GM19239 (cell line): ENCODE results near the gene TBC1D14.
A peak's percentile ranks its signal among the peaks of the same experiment; 100 is the strongest.

ENCODE experiments used
- DNase-seq: peaks from one replicate; pipeline ENCODE4 v3.0.0; 2011; ENCODE audit warnings: low spot score; ENCODE audit not compliant: insufficient read length
- FAIRE-seq: peaks from 2 replicates; lab custom pipeline; 2011; peaks lifted over from hg19 to GRCh38; lab: Jason Lieb, UNC

TBC1D14 gene

DNA sequence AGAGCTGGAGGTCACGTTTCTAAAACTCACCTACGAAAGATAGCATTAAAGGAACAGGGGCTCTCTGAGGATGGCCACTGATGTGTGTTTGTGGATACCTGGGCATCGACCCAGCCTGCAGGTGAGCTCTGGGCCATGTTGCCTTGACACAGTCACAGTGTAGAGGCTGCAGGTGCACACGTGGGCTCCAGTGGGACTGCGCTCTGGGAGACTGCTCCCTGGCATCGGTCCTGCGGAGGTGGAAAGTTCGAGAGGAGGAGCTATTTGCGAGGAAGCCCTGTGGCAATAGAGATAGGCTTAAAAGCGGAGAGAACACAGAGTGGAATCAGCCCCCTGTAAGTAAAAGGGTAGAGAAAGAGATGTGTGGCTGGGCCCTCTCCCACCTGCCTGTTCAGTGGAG lies 121.2 kb downstream of the TBC1D14 start:
- no peak for FAIRE-seq

DNA sequence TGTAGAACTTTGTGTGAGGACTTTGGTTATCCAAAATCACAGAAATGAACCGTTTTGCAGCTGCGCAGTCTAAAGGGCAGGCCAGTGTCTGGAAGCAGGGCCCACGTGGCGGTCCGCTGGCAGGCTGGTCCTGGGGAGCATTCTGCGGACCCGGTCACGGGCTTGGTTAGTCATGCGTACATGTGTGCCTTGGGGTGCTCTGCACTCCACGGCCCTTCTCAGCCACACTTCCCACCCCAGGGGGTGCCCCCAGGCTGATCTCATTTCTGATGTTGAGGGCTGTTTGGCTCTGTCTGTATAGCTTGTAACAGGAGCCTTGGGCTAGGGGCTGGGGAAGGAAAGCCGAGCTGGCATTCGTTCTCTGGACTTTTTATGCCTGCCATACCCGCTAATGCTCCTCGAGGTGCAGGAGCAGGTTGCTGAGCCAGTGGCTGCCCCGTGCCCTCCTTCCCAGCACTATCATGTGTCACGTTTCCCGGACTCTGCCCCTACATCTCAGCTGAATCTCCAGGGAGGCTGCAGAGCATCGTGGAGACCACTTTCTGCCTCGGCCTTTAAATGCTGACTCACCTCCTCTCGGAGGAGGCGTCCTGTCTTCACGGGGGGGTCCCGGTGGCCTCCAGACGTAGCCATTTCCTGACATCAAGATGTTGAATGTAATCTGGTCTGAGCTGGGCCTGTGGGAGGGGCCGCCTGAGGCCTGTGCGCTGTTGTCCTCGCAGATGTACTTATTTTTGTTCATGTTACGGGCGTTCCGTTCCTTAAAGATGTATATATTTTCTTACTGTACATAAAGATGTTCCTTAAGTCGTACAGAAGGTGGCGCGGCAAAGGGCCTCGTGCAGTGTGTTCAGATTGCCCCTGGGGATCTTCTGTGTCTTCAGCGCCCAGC lies 122.2 kb downstream of the TBC1D14 start:
- FAIRE-seq (no peak), DNase-seq (no peak)

More for the DNA sequence above, 121.2 kb downstream of the TBC1D14 start:
- DNase-seq: no peak

DNA sequence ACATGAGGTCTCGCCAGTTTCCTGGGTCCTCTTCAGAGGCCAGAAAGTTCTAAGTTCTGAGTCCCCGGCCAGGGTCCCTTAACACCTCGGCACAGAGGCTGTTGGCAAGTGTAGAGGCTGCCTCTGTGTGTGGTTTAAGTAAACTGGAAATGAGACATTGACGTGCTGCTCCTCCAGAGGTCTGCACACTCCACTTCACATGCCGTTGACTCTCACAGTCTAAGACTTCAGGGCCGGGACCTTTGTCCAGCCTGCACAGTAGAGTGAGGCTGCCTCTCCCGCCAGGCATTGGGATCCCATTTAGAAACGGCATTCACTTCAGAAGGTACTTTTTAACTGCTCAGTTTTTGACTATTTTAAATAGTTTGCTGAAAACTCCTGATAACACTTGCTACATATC lies 123.0 kb downstream of the TBC1D14 start:
- no peak for DNase-seq
- no peak for FAIRE-seq

DNA sequence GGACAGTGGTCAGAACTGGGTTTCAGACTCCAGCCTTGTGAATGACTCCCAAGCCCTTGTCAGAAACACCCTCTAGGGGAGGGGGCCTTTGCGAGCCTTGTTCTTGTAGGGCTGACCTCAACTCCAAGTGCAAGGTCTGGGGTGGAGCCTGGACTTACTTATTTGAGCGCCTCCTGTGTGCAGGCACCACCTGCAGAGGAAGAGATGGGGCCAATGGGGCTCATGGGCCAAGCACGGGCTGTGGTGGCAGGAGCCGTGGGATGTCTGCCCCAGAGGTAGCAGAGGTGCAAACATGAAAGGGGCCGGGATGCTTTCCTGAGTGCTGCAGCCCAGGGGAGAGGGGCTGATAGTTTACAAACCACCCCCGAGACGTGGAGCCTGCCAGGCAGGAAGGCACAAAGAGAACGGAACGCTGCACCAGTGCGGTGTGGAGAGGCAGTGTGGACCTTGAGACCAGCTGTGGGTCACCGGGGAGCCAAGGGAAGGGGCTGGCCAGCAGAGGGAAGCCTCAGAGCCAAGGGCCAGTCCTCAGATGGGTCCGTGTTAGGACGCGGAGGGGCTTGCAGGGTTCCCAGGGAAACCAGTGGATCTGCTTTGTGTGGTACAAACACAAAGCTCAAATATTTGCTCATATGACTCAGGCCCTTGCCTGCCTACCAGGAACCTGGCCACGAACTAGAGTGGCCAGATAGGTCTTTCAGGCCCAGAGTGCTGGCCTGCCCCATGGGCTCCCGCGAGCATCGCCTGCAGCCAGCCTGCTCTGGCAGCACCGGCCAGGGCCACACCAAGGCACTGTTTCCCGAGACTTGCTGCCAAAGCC lies 124.8 kb downstream of the TBC1D14 start:
- DNase-seq: no peak
- FAIRE-seq: no peak

DNA sequence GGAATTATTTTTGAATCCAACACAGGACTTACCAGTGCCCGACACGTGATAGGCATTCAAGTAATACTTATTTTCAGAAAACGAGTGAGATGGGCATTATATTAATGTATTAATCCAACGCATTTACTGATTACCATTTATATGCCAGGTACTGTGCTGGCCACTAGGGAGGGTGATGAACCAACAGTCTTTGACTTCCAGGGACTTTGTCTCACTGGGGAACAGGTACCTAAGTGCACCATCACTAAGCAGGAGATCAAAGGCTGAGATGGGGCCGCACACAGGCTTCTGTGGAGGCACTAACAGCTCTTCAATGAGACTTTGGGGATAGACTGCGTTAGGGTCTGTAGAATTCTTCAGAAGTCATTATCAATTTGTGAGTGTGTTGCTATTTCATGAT lies 127.8 kb downstream of the TBC1D14 start:
- DNase-seq (no peak), FAIRE-seq (no peak)

DNA sequence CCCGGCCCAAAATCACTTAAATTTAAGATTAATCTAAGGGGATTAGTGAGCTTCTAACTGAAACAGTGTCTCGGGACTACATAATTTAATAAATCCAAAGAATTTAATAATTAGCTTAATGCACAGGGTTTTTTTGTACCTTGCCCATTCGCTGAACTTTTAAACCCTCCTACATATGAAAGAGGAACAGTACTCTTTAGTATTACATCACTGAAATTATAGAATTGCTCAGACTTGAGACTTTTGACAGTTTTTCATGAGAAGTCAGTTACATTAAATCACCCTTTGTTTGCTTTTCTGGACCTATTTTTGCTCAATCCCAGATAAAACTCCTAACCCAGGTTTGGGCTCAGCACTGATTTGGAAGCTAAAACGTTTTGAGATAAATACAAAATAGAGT lies 131.1 kb downstream of the TBC1D14 start:
- FAIRE-seq (no peak), DNase-seq (no peak)

DNA sequence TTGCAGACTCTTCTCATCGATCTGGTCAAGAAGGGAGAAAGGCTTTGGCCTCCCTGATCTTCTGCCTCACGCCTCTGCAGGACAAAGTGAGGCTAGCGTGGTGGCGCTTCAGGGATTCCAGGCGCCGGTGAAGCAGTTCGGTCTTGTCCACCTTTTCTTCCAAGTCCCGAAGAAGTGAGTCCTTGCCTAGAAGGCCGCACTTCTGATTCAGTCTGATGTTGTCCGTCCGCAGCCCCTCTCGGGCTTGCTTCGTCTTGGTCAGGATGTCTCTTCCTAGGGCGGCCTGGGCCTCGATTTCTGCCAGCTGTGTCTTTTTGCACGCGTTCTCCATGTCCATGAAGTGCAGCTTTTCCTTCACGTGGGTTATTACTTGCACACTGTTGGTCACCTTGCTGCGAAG lies 131.6 kb downstream of the TBC1D14 start:
- FAIRE-seq: no peak

DNA sequence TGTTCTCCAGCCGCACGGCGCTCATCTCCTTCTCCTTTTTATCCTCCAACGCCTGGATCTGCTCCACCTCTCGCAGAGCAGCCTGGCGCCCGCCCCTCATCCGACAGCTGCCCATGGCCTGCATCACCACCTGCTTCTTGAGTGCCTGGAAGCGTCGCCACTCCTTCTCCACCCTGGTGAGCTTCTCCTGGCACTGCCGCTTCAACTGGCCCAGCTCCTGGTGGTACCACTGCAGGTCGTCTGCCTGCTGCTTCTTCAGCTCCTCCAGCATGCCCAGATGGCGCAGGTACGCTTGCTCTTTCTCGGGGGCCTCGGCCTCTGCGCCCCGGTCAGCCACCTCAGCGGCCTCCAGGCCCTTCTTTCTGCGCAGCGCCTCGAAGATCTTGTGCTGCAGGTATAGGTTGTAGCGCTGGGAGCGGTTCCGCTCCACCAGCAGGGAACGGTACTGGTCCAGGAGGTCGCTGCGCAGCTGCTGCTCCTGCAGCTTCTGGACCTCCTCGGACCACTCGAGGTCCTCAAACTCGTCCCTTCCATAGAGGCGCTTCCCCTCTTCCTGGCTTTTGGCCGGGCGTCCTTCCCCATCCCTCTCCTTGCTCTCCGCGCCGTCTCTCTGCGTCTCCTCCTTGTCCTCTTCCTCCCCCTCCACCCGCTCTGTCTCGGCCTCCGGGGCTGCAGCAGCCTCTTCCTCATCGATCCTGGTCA lies 132.3 kb downstream of the TBC1D14 start:
- no peak for FAIRE-seq
- DNase-seq: no peak

More for the DNA sequence above, 131.6 kb downstream of the TBC1D14 start:
- no peak for DNase-seq

DNA sequence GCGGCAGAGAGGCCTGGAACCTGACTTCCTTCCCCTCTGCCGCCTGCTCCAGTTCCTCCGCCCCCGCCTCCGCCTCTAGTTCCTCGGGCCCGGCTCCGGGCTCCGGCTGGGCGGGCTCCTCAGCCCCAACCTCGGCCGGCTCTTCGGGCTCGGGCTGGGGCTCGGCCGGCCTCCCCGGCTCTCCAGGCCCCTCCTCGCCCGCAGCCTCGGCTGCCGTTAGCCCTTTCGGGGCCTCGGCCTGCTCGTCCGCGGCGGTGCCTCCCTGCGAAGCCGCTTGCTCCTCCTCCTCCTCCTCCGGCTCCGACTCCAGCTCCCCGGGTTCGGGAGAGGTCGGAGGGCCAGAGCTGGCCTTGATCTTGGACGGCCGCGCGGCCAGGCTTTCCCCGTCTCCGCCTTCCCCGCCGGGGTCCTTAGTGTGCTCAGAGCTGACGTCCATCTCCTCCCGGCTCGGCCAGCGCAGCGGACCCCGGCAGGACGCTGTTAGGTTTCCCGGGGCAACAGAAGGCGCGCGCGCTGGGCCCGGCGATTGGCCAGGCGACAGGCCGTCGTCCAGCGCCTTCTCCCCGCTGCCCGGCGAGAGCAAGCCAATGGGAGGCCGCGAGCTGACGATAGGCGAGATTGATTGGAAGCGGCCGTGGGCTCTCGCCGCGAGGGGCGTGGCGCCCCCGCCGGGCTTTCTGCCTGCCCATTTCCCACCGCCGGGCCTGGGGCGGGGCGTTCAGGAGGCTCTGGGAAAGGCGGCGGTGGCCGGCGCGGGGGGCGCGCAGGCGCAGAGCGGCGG lies 133.1 kb downstream of the TBC1D14 start:
- peak; percentile 99 for DNase-seq
- peak; percentile 94 for FAIRE-seq

DNA sequence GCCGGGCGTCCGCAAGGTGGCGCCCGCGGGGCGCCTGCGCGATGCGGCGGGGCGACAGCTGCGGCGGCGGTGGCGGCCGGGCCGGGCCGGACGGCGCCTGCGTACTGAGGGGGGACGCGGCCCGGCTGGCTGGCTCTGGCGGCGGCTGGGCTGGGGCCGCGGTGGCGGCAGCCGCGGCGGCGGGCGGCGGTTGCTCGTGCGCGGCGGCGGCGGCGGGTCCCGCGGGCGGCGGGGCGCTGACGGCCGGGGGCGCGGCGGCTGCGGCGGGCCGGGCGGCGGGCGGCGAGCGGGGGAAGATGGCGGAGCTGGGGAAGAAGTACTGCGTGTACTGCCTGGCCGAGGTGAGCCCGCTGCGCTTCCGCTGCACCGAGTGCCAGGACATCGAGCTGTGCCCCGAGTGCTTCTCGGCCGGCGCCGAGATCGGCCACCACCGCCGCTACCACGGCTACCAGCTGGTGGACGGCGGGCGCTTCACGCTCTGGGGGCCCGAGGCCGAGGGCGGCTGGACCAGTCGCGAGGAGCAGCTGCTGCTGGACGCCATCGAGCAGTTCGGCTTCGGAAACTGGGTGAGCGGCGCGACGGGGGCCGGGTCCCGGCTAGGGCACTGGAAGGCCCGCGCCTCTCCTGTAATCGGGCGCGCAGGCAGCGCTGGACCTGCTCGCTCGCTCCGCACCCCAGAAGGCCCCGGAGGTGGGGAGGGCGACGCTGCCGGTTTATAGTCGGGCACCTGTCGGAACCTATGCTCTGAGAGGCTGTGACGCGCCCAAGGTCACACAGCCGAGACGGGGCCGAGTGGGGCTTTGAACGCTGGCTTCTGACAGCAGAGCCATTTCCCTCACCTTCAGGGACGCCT lies 133.9 kb downstream of the TBC1D14 start, which contains the start of gene TADA2B:
Gene TADA2B (plus strand): TSS at position 89 of the 853 bp plus-strand sequence. CDS start 208 bp downstream, at position 297.
- FAIRE-seq: peak; percentile 66
- peak; percentile 80 for DNase-seq

DNA sequence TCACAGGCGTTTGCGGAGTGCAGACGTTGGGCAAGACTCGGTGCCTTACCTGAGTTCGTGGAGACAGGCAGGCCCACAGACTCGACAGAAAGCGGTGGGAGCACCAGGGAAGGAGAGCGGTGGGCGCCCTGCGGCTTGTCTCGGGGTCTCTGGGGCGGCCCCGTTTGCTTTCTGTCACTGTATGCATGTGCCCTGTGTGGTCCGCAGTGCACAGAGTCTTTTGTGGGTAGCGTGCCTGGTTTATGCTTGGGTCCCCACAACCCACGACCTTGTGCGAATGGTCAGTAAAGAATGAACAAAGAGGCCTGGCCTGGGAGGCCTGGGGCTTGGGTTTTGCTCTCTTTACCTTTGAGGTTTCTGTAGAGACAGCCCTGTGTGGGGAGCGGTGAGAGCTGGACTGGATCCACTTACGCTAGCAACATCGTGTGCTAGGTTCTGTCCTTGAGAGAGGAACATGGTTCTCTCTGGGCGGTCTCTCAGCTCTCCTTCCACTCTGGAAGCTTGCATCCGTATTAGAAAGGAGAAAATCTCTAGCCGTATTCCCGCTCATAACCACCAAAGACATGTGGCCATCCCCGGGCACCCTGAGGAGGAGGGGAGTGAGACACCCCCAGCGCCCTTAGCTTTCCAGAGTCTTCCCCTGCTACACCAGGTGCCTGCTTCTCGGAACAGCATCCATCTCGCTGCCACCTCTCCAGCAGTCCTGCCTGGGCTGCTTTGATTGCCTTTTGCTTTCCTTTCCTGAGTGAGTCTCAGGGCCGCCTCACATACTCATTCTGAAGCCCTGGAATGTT lies 134.7 kb downstream of the TBC1D14 start:
- FAIRE-seq: no peak
- no peak for DNase-seq

DNA sequence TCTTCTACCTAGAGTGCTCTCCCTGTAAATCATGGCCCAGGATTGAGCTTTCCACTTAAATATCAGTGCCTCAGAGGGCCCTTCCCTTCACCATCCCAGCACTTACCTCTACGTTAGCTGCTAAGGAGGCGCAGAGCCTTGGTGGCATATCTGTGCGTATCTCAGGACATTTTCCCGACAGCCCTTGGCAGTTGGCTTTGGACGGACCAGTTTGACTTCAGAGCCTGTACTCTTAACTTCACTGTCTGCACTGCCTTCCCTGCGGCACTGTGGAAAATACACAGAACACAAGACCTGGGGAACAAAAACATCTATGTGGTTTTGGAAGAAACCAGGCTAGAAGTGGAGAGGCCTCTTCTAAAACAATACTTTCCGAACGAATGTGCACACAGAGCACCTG lies 135.9 kb downstream of the TBC1D14 start:
- FAIRE-seq (no peak), DNase-seq (no peak)

DNA sequence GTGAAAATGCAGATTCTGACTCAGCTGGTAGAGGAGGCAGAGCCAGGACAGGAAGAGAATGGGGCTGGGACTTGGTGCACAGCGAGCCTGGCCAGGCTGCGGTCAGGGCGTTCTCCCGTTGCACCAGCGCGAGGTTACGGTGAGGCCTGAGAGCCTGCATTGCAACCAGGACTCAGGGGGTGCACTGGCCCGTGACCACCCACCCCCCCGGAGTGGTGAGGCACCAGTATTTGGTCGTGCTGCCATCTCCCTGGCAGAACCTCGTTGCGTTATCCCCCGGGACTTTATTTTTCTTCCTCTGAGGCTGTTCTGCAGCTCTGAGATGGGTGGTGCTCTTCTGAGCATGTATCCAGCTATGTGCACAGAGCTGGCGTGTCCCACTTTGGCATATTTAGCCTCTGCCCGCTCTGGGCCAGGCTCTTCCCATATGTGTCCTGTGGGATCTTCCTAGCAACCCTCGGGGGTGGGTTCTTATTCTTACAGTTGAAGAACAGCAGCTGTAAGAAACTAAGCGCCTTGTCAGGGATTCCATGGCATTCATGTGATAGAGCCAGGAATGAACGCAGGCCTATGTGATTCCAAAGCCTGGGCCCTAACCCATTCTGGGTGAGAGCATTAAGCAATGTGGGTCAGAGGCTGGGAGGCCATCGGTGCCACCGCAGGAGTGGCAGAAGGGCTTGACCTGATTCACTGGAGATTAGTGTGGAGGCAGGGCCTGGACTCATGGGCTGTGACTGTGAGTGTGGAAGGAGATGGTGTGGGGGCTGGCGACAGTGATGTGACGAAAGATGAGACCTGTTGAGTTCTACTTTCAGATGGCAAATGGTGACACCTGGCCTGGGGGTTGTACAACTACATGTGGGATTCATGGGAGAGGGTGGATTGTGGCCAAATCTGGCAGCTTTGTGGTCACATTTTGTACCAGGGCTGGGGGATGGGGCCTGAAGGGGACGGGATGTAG lies 136.6 kb downstream of the TBC1D14 start:
- FAIRE-seq: peak; percentile 89
- DNase-seq: peak; percentile 66

DNA sequence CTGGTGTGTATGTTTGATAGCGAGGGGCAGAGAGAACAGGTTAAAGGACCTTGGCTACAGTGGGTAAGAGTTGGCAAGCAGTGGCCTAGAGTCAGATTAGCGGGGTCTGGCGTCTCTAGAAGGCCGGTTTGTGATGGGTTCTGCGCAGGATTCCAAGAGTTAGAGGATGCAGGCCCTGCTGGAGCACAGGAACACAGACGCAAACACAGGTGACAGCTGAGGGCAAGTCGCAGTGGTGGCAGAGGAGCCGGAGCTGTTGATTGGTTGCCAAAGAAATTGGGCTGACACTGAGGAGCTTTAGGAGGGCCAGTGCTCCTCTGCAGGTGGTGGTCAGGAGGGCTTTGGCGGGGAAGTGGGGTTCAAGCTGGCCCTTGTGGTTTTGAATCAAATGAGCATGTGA lies 137.3 kb downstream of the TBC1D14 start:
- no peak for FAIRE-seq

DNA sequence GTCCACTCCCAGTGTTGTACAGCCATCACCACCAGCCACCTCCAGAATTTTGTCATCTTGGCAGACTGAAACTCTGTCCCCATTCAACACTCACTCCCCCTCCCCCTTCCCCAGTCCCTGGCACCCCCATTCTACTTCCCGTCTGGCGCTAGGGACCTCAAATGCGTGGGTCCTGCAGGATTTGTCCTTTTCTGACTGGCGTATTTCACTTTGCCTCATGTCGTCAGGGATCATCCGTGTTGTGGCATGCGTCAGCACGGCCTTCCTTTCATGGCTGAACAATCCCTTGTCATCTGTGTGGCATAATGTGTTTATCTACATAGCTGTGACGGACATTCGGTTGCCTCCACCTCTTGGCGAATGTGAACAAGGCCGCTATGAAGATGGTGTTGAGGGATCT lies 139.0 kb downstream of the TBC1D14 start:
- FAIRE-seq: no peak
- DNase-seq: no peak

More for the DNA sequence above, 137.3 kb downstream of the TBC1D14 start:
- no peak for DNase-seq

DNA sequence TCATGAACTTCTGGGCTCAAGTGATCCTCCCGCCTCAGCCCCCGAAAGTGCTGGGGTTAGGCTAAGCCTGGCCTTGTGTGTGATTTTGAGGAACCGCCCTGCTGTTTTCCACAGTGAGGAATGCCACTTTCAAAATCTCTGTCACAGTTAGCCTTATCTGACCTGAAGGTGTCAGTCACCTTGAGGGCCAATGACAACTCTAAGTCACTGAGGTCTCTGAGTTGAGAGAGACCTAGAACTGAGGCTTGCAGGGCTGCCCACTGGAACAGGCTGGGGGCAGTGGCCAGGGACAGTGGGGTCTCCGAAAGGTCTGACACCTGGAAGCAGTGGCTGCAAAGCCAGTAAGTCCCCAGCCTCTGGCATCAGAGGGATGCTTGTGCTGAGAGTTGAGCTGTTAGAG lies 139.7 kb downstream of the TBC1D14 start:
- DNase-seq (no peak), FAIRE-seq (no peak)

DNA sequence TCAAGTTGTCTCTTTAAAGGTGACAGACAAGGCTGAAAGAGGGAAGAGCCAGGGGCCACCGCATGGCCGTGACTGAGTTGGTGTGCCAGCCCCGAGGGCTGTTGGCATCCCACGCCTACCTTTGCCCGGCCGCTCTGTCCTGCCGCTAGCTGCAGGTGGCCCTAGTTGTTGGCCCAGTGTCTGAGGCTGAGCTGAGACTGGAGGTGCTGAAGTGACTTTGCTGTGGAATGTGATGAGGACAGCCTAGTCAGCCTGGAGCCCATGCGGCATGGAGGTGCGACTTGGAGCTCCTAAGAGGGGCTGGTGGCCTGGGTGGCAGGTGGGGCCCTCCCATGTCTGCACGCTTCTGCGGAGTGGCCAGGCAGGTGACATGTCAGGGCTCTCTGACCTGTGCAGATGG lies 140.1 kb downstream of the TBC1D14 start:
- DNase-seq (no peak), FAIRE-seq (no peak)
